ENCODE results near the gene GGT5.

The GGT5 gene

GRCh38 chr22:24175160-24175808 lies 69.6 kb downstream of the GGT5 start:
- no peak overlapping the region for H3K27ac ChIP-seq

GRCh38 chr22:24171822-24172221 lies 73.1 kb downstream of the GGT5 start:
- H3K27ac ChIP-seq, result no peak overlapping the region
- TF ChIP-seq CTCF (IDR thresholded peaks at IDR 0.05) (no peak), ZFX (IDR thresholded peaks at IDR 0.05; ENCODE audit: borderline replicate concordance) (no peak)

More at GRCh38 chr22:24175160-24175808, 69.6 kb downstream of the GGT5 start:
- TF ChIP-seq CTCF (IDR thresholded peaks at IDR 0.05) (peak; percentile 83), ZFX (IDR thresholded peaks at IDR 0.05; ENCODE audit: borderline replicate concordance) (no peak)

- H3K27ac ChIP-seq, result no peak overlapping the region
- TF ChIP-seq ZFX (IDR thresholded peaks at IDR 0.05; ENCODE audit: borderline replicate concordance), result no peak
- no peak for TF ChIP-seq CTCF (IDR thresholded peaks at IDR 0.05)
These were observed 74.2 kb downstream of the GGT5 start for GRCh38 chr22:24170632-24171031.

GRCh38 chr22:24170188-24170587 lies 74.7 kb downstream of the GGT5 start:
- H3K27ac ChIP-seq, result no peak overlapping the region
- TF ChIP-seq CTCF (IDR thresholded peaks at IDR 0.05) (no peak), ZFX (IDR thresholded peaks at IDR 0.05; ENCODE audit: borderline replicate concordance) (no peak)

All from 22Rv1 (cell line).